H9 (cell line): ENCODE data around the gene TCEAL4. TPM values are rescaled to one million over a fixed set of nuclear protein-coding genes. Genes with fewer than 3 reads are reported as not detected.

Experiments used
- DNase-seq: peaks from one replicate; pipeline ENCODE4 v3.0.0-alpha.2; 2017
- H2AFZ ChIP-seq: one replicate; pipeline ENCODE4 v1.6.1; 2013; ENCODE audit warnings: mild to moderate bottlenecking, low read length, control low read depth, moderate library complexity
- H2AK5ac ChIP-seq: 2 replicates; pipeline ENCODE4 v1.6.1; 2013; ENCODE audit warnings: low read length, control low read depth, mixed read lengths; ENCODE audit not compliant: insufficient read length
- H2BK120ac ChIP-seq: one replicate; pipeline ENCODE4 v1.6.1; 2013; ENCODE audit warnings: low read depth, mild to moderate bottlenecking, low read length, control low read depth, inconsistent platforms; ENCODE audit not compliant: poor library complexity, severe bottlenecking
- H2BK12ac ChIP-seq: 2 replicates; pipeline ENCODE4 v1.6.1; 2013; ENCODE audit warnings: low read length, control low read depth, mixed read lengths, low read depth; ENCODE audit not compliant: insufficient read length
- H2BK15ac ChIP-seq: 2 replicates; pipeline ENCODE4 v1.6.1; 2013; ENCODE audit warnings: low read depth, low read length, control low read depth
- H2BK20ac ChIP-seq: one replicate; pipeline ENCODE4 v1.6.1; 2013; ENCODE audit warnings: low read depth, mild to moderate bottlenecking, low read length, control low read depth, inconsistent platforms; ENCODE audit not compliant: poor library complexity, severe bottlenecking
- H2BK5ac ChIP-seq: 2 replicates; pipeline ENCODE4 v1.6.1; 2013; ENCODE audit warnings: low read length, control low read depth, mixed read lengths; ENCODE audit not compliant: insufficient read length
- H3K14ac ChIP-seq: 2 replicates; pipeline ENCODE4 v1.6.1; 2013; ENCODE audit warnings: low read length, control low read depth; ENCODE audit not compliant: insufficient read depth
- H3K18ac ChIP-seq: 2 replicates; pipeline ENCODE4 v1.6.1; 2013; ENCODE audit warnings: low read depth, mild to moderate bottlenecking, mixed read lengths, low read length, control low read depth; ENCODE audit not compliant: insufficient read length
- H3K23ac ChIP-seq: 2 replicates; pipeline ENCODE4 v1.6.1; 2013; ENCODE audit warnings: low read length, control low read depth, mixed read lengths, low read depth; ENCODE audit not compliant: insufficient read length
- H3K23me2 ChIP-seq: 2 replicates; pipeline ENCODE4 v1.6.1; 2013; ENCODE audit warnings: low read depth, mild to moderate bottlenecking, mixed read lengths, low read length, control low read depth; ENCODE audit not compliant: insufficient read length, poor library complexity, severe bottlenecking
- H3K27ac ChIP-seq: 2 replicates; pipeline ENCODE4 v1.5.1; 2013; ENCODE audit warnings: low read length, control low read depth, mixed read lengths, low read depth; ENCODE audit not compliant: insufficient read length
- H3K27me3 ChIP-seq: 2 replicates; pipeline ENCODE4 v1.6.1; 2013; ENCODE audit warnings: low read length, control low read depth, inconsistent platforms; ENCODE audit not compliant: insufficient read depth
- H3K4ac ChIP-seq: 2 replicates; pipeline ENCODE4 v1.6.1; 2013; ENCODE audit warnings: low read depth, mild to moderate bottlenecking, control low read depth, inconsistent platforms, low read length, moderate library complexity
- H3K4me1 ChIP-seq: 2 replicates; pipeline ENCODE4 v1.6.1; 2013; ENCODE audit warnings: low read length, control low read depth, inconsistent platforms; ENCODE audit not compliant: insufficient read depth
- H3K4me2 ChIP-seq: 2 replicates; pipeline ENCODE4 v1.6.1; 2013; ENCODE audit warnings: low read length, control low read depth, mixed read lengths; ENCODE audit not compliant: insufficient read length, insufficient read depth
- H3K56ac ChIP-seq: 2 replicates; pipeline ENCODE4 v1.6.1; 2013; ENCODE audit warnings: low read depth, mild to moderate bottlenecking, mixed read lengths, low read length, control low read depth; ENCODE audit not compliant: insufficient read length
- H3K79me1 ChIP-seq: 2 replicates; pipeline ENCODE4 v1.6.1; 2013; ENCODE audit warnings: low read depth, mild to moderate bottlenecking, moderate library complexity, low read length, control low read depth, inconsistent platforms; ENCODE audit not compliant: insufficient read depth, poor library complexity, severe bottlenecking
- H3K79me2 ChIP-seq: 2 replicates; pipeline ENCODE4 v1.6.1; 2013; ENCODE audit warnings: low read length, control low read depth, inconsistent platforms; ENCODE audit not compliant: insufficient read depth
- H3K9ac ChIP-seq: 2 replicates; pipeline ENCODE4 v1.6.1; 2013; ENCODE audit warnings: low read length, control low read depth, mixed read lengths; ENCODE audit not compliant: insufficient read length; ENCODE audit errors: extremely low read depth
- H3K9me3 ChIP-seq: one replicate; pipeline ENCODE4 v1.6.1; 2013; ENCODE audit warnings: low read depth, low read length, inconsistent platforms; ENCODE audit not compliant: control insufficient read depth
- H3T11ph ChIP-seq: one replicate; pipeline ENCODE4 v1.6.1; 2013; ENCODE audit warnings: mild to moderate bottlenecking, low read length, control low read depth, inconsistent platforms
- H4K20me1 ChIP-seq: one replicate; pipeline ENCODE4 v1.6.1; 2013; ENCODE audit not compliant: control insufficient read depth, insufficient read length, insufficient read depth
- H4K5ac ChIP-seq: 2 replicates; pipeline ENCODE4 v1.6.1; 2013; ENCODE audit warnings: low read depth, mild to moderate bottlenecking, mixed read lengths, low read length, control low read depth; ENCODE audit not compliant: insufficient read length
- H4K8ac ChIP-seq: replicated peaks from 2 replicates; pipeline ENCODE4 v1.6.1; 2013; ENCODE audit warnings: low read length, control low read depth, mixed read lengths, low read depth; ENCODE audit not compliant: insufficient read length
- H4K91ac ChIP-seq: 2 replicates; pipeline ENCODE4 v1.6.1; 2013; ENCODE audit warnings: low read depth, mild to moderate bottlenecking, moderate library complexity, mixed read lengths, low read length, control low read depth; ENCODE audit not compliant: insufficient read length
- H3K27ac Mint-ChIP-seq, 3 experiments: 2 replicates in 2 of 3; 3 replicates in 1 of 3; pipeline ENCODE4 v1.8.0; 2020 to 2021; ENCODE audit warnings: mixed read lengths in 3 of 3, mild to moderate bottlenecking in 1 of 3, moderate library complexity in 1 of 3
- H3K27me3 Mint-ChIP-seq: 2 replicates; pipeline ENCODE4 v1.8.0; 2021; ENCODE audit warnings: low read depth, mild to moderate bottlenecking, moderate library complexity, mixed read lengths
- H3K36me3 Mint-ChIP-seq, 3 experiments: 2 replicates in 2 of 3; 3 replicates in 1 of 3; pipeline ENCODE4 v1.8.0; 2020 to 2021; ENCODE audit warnings: low read depth in 3 of 3, mixed read lengths in 3 of 3; ENCODE audit not compliant: insufficient read depth in 1 of 3
- H3K4me1 Mint-ChIP-seq, 2 experiments: 2 replicates each; pipeline ENCODE4 v1.8.0; 2020; ENCODE audit warnings: mixed read lengths in 2 of 2
- H3K4me3 Mint-ChIP-seq, 2 experiments: 2 replicates in 1 of 2; 3 replicates in 1 of 2; pipeline ENCODE4 v1.8.0; 2020 to 2021; ENCODE audit warnings: mild to moderate bottlenecking in 2 of 2, mixed read lengths in 2 of 2, moderate library complexity in 1 of 2
- H3K9me3 Mint-ChIP-seq, 2 experiments: 2 replicates in 1 of 2; 3 replicates in 1 of 2; pipeline ENCODE4 v1.8.0; 2020; ENCODE audit warnings: mild to moderate bottlenecking in 2 of 2, mixed read lengths in 2 of 2, moderate library complexity in 1 of 2
- WGBS: extraction: QIAGEN DNeasy Blood & Tissue Kit; methylation state at CpG from one replicate; pipeline ENCODE4 v1.1.7; 2013; ENCODE audit warnings: missing lambda C conversion rate, low lambda C conversion rate, mixed read lengths; ENCODE audit not compliant: insufficient read length; ENCODE audit errors: extremely low coverage; 5-methylcytosine and 5-hydroxymethylcytosine counted together
- total RNA-seq: library from RNA; stranded (reverse); gene quantifications from 2 replicates; pipeline ENCODE4 v1.2.1, GENCODE V29; 2021
- TF ChIP-seq, protein P1 (sequence below): fragments of 200-600 bp; sonication (generic); conservative IDR thresholded peaks from 3 replicates; pipeline ENCODE4 v1.8.0; 2021; ENCODE audit warnings: antibody characterized with exemption, mild to moderate bottlenecking

Gene TCEAL4
- total RNA-seq, 1 experiment from 2014 or later: 49.9 TPM

DNA sequence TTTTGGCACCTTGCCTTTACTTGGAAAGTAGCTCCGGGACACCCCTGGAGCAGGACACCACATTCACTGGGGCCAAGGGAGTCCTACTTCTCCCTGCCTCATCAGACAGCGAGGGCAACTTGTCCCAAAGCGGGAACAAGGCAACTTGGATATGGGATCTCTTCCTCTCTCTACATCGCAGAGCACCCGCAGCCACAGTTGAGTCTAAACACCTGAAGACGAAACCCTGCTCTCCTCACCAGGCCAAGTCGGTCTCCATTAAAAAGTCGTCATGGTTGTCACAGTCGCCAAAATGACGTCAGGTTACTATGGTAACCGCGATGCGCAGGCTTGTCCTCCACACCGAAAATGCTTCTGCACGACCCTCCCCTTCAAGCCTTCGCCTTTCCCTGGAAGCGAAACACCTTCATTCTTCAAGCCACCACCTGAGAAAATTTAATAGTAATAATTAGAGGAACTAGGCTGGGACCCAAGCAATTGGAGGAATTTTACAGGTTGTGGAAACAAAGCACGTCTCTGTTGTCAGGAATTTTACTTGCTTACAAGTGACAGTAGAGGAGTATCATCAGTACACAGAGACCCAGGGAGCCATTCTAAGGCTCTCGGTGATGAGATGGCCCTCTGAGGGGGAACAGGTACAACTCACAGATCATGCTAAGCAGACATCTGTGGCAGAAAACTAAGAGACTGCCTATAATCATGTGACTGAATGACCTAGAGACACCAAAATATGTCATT, 30.5 kb upstream of the TCEAL4 start:
- H3K56ac ChIP-seq: no peak overlapping the region
- H2AK5ac ChIP-seq: no peak overlapping the region
- no peak overlapping the region for H3K27ac ChIP-seq
- peak overlapping the region; percentile 46 for H4K5ac ChIP-seq
- peak overlapping the region; percentile 93 for H3K18ac ChIP-seq
- H3K23ac ChIP-seq: no peak overlapping the region
- Mint-ChIP-seq H3K27ac (peak overlapping the region; percentile 48 to 99 (median 86); a peak in 6 of 7 replicates), H3K9me3 (peaks cover 0 to 22% of the 10 kb centered on the region in 2 experiments; a peak in 2 of 5 replicates), H3K27me3 (no peaks in the 10 kb centered on the region; the same call in 1 of the 2 replicates), H3K36me3 (no peaks in the 10 kb centered on the region; a peak in 1 of 7 replicates), H3K4me3 (peak overlapping the region; percentile 85 to 88), H3K4me1 (no peaks in the 10 kb centered on the region)
- no peak overlapping the region for H2BK20ac ChIP-seq
- H2BK15ac ChIP-seq: no peak overlapping the region
- no peak overlapping the region for H4K8ac ChIP-seq
- H3K79me2 ChIP-seq: no peaks in the 10 kb centered on the region
- peak overlapping the region; percentile 86 for H3K4me2 ChIP-seq
- no peaks in the 10 kb centered on the region for H3K4me1 ChIP-seq
- H3K14ac ChIP-seq: peak overlapping the region; percentile 84; the same call in 1 of the 2 replicates
- no peaks in the 10 kb centered on the region for H3K79me1 ChIP-seq
- H2AFZ ChIP-seq: peak overlapping the region; percentile 88
- TF ChIP-seq, protein P1, sequence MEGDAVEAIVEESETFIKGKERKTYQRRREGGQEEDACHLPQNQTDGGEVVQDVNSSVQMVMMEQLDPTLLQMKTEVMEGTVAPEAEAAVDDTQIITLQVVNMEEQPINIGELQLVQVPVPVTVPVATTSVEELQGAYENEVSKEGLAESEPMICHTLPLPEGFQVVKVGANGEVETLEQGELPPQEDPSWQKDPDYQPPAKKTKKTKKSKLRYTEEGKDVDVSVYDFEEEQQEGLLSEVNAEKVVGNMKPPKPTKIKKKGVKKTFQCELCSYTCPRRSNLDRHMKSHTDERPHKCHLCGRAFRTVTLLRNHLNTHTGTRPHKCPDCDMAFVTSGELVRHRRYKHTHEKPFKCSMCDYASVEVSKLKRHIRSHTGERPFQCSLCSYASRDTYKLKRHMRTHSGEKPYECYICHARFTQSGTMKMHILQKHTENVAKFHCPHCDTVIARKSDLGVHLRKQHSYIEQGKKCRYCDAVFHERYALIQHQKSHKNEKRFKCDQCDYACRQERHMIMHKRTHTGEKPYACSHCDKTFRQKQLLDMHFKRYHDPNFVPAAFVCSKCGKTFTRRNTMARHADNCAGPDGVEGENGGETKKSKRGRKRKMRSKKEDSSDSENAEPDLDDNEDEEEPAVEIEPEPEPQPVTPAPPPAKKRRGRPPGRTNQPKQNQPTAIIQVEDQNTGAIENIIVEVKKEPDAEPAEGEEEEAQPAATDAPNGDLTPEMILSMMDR: no peak
- H3K9me3 ChIP-seq: no peaks in the 10 kb centered on the region
- no peak overlapping the region for H3K4ac ChIP-seq
- H3K27me3 ChIP-seq: no peaks in the 10 kb centered on the region; the same call in 1 of the 2 replicates
- peak overlapping the region; percentile 86 for H3K9ac ChIP-seq
- peaks cover 7% of the 10 kb centered on the region for H3K23me2 ChIP-seq
- no peak overlapping the region for H2BK5ac ChIP-seq
- no CpG with 5 or more reads among the region's 19 CpGs for WGBS
- no peak overlapping the region for H2BK12ac ChIP-seq
- no peak overlapping the region for H2BK120ac ChIP-seq
- H4K91ac ChIP-seq: no peak overlapping the region
- DNase-seq: peak; percentile 85
- H3T11ph ChIP-seq: no peak overlapping the region
- H4K20me1 ChIP-seq: no peaks in the 10 kb centered on the region
